Jurkat, Clone E6-1 (cell line): ENCODE measurements around the gene ADSL.

ENCODE experiments used
- DNase-seq: peaks from one replicate; pipeline ENCODE4 v3.0.0-alpha.2; 2011; ENCODE audit warnings: low read depth, low spot score
- H3K4me3 ChIP-seq: 2 replicates; pipeline ENCODE4 v1.5.1; 2011; ENCODE audit warnings: mild to moderate bottlenecking, low read length, control low read depth, moderate library complexity

ADSL gene

GRCh38 chr22:40400159-40400558, 53.9 kb downstream of the ADSL start:
- DNase-seq = peak; percentile 85
- H3K4me3 ChIP-seq = no peak overlapping the region

GRCh38 chr22:40401532-40401931, 55.2 kb downstream of the ADSL start:
- DNase-seq = peak; percentile 75
- H3K4me3 ChIP-seq = peak overlapping the region; percentile 20

GRCh38 chr22:40401981-40402406, 55.7 kb downstream of the ADSL start:
- peak; percentile 31 for DNase-seq
- H3K4me3 ChIP-seq = peak overlapping the region; percentile 20

- no peak overlapping the region for H3K4me3 ChIP-seq
- DNase-seq = no peak
These were observed 56.8 kb downstream of the ADSL start for GRCh38 chr22:40403141-40403540.

GRCh38 chr22:40403651-40404050, 57.4 kb downstream of the ADSL start:
- H3K4me3 ChIP-seq = no peak overlapping the region
- DNase-seq = no peak

- H3K4me3 ChIP-seq = no peak overlapping the region
- no peak for DNase-seq
These were observed 58.2 kb downstream of the ADSL start for GRCh38 chr22:40404251-40405177.

GRCh38 chr22:40405178-40406062, 59.1 kb downstream of the ADSL start:
- DNase-seq = no peak
- H3K4me3 ChIP-seq = no peak overlapping the region

- no peak overlapping the region for H3K4me3 ChIP-seq
- no peak for DNase-seq
These were observed 60.0 kb downstream of the ADSL start for GRCh38 chr22:40406063-40406890.

- DNase-seq = no peak
- no peak overlapping the region for H3K4me3 ChIP-seq
These were observed 60.9 kb downstream of the ADSL start for GRCh38 chr22:40407021-40407761.

- no peak for DNase-seq
These were observed 61.8 kb downstream of the ADSL start for GRCh38 chr22:40407831-40408717.

GRCh38 chr22:40408718-40409612, 62.7 kb downstream of the ADSL start:
- H3K4me3 ChIP-seq = no peak overlapping the region
- DNase-seq = no peak

More at GRCh38 chr22:40407831-40408717, 61.8 kb downstream of the ADSL start:
- no peak overlapping the region for H3K4me3 ChIP-seq

- no peak for DNase-seq
- no peak overlapping the region for H3K4me3 ChIP-seq
These were observed 63.4 kb downstream of the ADSL start for GRCh38 chr22:40409613-40410113.

GRCh38 chr22:40410272-40410671, 64.0 kb downstream of the ADSL start:
- no peak overlapping the region for H3K4me3 ChIP-seq
- no peak for DNase-seq

- DNase-seq = no peak
- no peak overlapping the region for H3K4me3 ChIP-seq
These were observed 64.6 kb downstream of the ADSL start for GRCh38 chr22:40410731-40411505.

- no peak overlapping the region for H3K4me3 ChIP-seq
- DNase-seq = no peak
These were observed 65.2 kb downstream of the ADSL start for GRCh38 chr22:40411506-40411861.

GRCh38 chr22:40412441-40412840, 66.1 kb downstream of the ADSL start:
- no peak for DNase-seq

More at GRCh38 chr22:40412441-40412840, 66.1 kb downstream of the ADSL start:
- H3K4me3 ChIP-seq = no peak overlapping the region
